Left ventricle myocardium inferior (tissue), 1 donor: ENCODE results near the gene IGF2R. TPM values are rescaled to one million over a fixed set of nuclear protein-coding genes. Genes with fewer than 3 reads are reported as not detected.

Experiments
- DNase-seq: peaks from one replicate; pipeline ENCODE4 v3.0.0-alpha.2; 2020
- H3K27ac ChIP-seq: fragments of 200-600 bp; replicated peaks from 2 replicates; pipeline ENCODE4 v1.8.0; 2021
- H3K27me3 ChIP-seq: fragments of 200-600 bp; 2 replicates; pipeline ENCODE4 v1.8.0; 2021; ENCODE audit warnings: low read depth
- H3K36me3 ChIP-seq: fragments of 200-600 bp; 2 replicates; pipeline ENCODE4 v1.8.0; 2021
- H3K4me1 ChIP-seq: fragments of 200-600 bp; 2 replicates; pipeline ENCODE4 v1.8.0; 2021
- H3K4me3 ChIP-seq: fragments of 200-600 bp; 2 replicates; pipeline ENCODE4 v1.8.0; 2021; ENCODE audit warnings: mild to moderate bottlenecking, moderate library complexity
- H3K9me3 ChIP-seq: fragments of 200-600 bp; replicated peaks from 2 replicates; pipeline ENCODE4 v1.8.0; 2021
- intact Hi-C: fragments of 100-400 bp; cut with micrococcal nuclease; formaldehyde crosslinking; loops from one replicate; pipeline ENCODE4 v1.11.0; 2022
- total RNA-seq: library from RNA; stranded (reverse); fragmentation: NEBNext Ultra II Directional; extraction: Animal tissue kit (Norgen Biotek cat#: 25700); gene quantifications from one replicate; pipeline ENCODE4 v1.2.1, GENCODE V29; 2021
- TF ChIP-seq, protein P1 (sequence below): fragments of 200-600 bp; IDR thresholded peaks from 2 replicates; pipeline ENCODE4 v1.8.0; 2021; ENCODE audit warnings: antibody characterized with exemption, mild to moderate bottlenecking, borderline replicate concordance
- donor health status: DM: no; HTN: yes; CAD: no; lungs with severe emphysema.

Gene IGF2R
- total RNA-seq, 1 donor from 2014 or later, result 66.8 TPM

DNA sequence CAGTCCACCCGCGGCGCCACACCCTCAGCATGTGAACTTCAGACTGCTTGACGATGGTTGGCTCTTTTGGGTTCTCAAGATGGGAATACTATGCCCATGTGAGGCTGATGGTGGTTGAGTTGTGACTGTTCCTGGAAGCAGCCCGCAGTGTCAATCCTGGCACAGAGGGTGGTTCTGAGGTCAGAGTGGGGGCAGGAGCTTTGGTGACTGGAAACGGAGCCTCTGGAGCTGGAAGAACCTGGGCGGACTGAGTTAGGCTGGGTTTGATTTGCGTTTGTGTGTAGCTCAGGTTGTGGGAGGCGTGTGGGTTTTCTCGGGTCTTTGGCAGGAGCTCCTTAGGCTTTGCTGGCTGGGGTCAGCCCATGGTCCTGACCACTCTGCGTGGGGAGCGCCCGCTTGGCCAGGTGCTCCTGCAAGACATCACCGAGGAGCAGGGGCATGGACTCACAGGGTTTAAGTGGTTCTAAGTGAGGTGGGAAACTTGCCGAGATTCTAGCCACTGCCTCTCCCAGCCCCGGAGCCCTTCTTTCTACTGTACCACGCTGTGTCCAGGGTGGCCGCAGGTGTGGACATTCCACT lies 115.4 kb downstream of the IGF2R start:
- TF ChIP-seq, protein P1, sequence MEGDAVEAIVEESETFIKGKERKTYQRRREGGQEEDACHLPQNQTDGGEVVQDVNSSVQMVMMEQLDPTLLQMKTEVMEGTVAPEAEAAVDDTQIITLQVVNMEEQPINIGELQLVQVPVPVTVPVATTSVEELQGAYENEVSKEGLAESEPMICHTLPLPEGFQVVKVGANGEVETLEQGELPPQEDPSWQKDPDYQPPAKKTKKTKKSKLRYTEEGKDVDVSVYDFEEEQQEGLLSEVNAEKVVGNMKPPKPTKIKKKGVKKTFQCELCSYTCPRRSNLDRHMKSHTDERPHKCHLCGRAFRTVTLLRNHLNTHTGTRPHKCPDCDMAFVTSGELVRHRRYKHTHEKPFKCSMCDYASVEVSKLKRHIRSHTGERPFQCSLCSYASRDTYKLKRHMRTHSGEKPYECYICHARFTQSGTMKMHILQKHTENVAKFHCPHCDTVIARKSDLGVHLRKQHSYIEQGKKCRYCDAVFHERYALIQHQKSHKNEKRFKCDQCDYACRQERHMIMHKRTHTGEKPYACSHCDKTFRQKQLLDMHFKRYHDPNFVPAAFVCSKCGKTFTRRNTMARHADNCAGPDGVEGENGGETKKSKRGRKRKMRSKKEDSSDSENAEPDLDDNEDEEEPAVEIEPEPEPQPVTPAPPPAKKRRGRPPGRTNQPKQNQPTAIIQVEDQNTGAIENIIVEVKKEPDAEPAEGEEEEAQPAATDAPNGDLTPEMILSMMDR, result no peak
- no peak for DNase-seq
- no peak overlapping the region for H3K4me3 ChIP-seq
- H3K4me1 ChIP-seq, result peaks cover 8% of the 10 kb centered on the region
- H3K27me3 ChIP-seq, result no peaks in the 10 kb centered on the region
- intact Hi-C loops, result no loop called here
- no peaks in the 10 kb centered on the region for H3K9me3 ChIP-seq
- H3K36me3 ChIP-seq, result peaks cover 100% of the 10 kb centered on the region
- no peak overlapping the region for H3K27ac ChIP-seq

DNA sequence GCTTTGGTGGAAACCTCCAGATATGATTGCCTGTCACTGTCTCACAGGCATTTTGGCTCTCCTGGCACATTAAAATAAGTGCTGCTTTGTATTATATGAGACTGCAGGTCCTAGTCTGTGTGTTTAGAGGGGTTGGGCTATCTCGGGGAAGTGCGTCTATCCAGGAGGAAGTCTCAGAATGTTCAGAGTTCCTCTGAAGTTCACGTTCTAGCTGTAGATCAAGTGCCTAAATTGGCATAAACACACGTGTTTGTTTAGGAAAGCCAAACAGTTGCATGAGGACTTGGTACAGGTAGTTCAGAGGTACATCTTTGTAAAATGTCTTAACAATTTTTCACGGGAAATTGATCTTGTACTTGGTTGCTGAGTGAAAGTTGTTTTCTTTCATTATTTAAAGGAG lies 116.3 kb downstream of the IGF2R start:
- intact Hi-C loops, result no loop called here

DNA sequence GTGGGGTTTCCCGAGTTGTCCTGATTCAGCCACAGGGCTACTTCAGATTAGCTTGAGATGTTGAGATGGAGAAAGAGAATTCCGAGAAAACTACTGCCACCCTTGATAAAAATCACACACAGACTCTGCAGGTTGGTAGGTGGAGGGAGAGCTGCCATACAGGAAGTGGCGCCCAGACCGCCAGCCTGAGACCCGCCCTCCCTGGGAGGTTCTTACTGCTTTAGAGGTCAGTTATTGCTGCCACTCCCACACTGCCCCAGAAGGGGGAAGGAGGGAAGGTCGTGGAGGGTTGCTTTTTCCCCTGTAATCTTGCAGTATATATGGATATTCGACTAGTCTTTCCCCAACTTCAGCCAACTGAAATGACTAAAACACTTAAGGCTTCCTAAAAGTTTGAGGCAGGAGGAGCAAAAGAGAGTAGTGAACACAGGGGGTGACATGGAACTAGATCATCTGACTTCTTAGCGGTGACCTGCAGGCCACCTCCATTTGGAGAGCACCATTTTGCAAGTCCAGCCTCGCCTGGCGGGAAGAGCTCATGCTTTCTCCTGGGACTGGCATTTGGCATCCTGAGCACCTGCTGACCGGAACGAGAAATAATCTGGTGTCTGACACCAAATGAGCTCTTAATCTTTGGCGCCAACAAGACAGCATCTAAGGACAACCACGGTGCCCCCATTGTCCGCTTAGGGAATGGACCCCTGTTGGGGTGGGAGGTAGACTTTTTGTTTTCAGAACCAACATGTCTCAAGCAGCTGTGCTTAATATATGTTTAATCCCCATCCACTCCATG lies 117.0 kb downstream of the IGF2R start:
- TF ChIP-seq, protein P1, result no peak
- DNase-seq, result no peak
- H3K4me3 ChIP-seq, result no peak overlapping the region
- no peaks in the 10 kb centered on the region for H3K9me3 ChIP-seq
- H3K27me3 ChIP-seq, result no peaks in the 10 kb centered on the region
- intact Hi-C loops, result no loop called here
- no peak overlapping the region for H3K27ac ChIP-seq
- H3K4me1 ChIP-seq, result peaks cover 8% of the 10 kb centered on the region
- peaks cover 100% of the 10 kb centered on the region for H3K36me3 ChIP-seq

More for the DNA sequence above, 116.3 kb downstream of the IGF2R start:
- H3K9me3 ChIP-seq, result no peaks in the 10 kb centered on the region
- no peak overlapping the region for H3K4me3 ChIP-seq
- TF ChIP-seq, protein P1, result no peak
- peaks cover 8% of the 10 kb centered on the region for H3K4me1 ChIP-seq
- no peak overlapping the region for H3K27ac ChIP-seq
- no peak for DNase-seq
- no peaks in the 10 kb centered on the region for H3K27me3 ChIP-seq
- peaks cover 100% of the 10 kb centered on the region for H3K36me3 ChIP-seq

DNA sequence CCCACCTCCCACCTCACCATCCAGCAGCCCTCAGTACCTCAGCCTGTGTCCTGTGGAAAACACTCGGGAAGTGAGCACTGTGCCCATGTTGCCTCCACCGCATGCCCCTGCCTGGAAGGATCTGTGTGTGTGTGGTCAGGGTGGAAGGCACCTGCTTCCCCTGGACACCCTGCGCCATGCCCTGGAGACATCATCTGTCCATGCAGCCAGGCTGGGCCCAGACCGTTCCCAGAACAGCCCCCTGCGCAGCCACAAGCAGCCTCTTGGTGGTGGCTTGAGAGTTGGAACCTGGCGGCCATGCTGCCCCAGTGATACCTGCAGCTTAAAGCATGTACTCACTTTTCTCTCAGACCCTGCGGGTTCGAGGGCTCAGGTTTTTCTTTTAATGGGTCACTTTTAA lies 117.9 kb downstream of the IGF2R start:
- Histone ChIP-seq H3K27me3 (no peaks in the 10 kb centered on the region), H3K36me3 (peaks cover 99% of the 10 kb centered on the region), H3K27ac (no peak overlapping the region), H3K4me1 (peaks cover 8% of the 10 kb centered on the region), H3K9me3 (no peaks in the 10 kb centered on the region), H3K4me3 (no peak overlapping the region)
- intact Hi-C loops, result no loop called here
- no peak for DNase-seq
- TF ChIP-seq, protein P1, result no peak

DNA sequence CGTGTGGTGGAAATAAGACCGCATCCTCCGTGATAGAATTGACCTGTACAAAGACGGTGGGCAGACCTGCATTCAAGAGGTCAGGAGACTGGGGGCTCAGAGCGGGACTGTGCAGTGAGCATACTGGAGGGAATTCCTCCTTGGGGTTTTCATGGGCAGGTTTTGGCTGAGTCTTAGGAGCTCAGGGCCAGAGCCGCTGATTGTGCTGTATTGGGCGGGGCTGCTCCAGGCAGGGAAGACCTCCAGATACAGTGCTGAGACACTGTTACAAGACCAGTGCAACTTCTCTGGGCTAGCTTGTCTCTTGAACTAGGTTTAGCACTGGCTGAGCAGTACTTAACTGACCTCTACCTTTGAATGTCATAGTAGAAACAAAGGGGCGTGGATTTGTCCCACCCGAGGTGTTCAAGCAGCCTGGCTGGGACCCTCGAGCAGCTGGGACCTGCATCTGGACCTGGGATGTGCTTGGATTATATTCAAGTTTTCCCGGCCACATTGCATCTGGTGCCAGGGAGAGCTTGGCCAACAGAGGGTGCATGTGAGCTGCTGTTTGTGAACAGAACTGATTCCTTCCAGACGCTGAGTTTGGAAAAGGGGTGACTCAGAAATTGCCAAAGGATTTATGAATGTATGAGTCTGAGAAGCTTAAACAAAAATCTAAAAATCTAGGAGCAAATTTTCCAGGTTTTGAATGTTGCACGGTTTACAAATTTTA lies 119.3 kb downstream of the IGF2R start:
- Histone ChIP-seq H3K4me1 (peaks cover 8% of the 10 kb centered on the region), H3K27ac (no peak overlapping the region), H3K9me3 (no peaks in the 10 kb centered on the region), H3K4me3 (no peak overlapping the region), H3K27me3 (no peaks in the 10 kb centered on the region), H3K36me3 (peaks cover 97% of the 10 kb centered on the region)
- TF ChIP-seq, protein P1, result peak; percentile 70
- DNase-seq, result peak; percentile 51
- intact Hi-C loops, result no loop called here
